Mesenchymal stem cell (in vitro differentiated cells and primary cell): ENCODE data around the gene MPP7.

Experiments used
- DNase-seq: peaks from one replicate; pipeline ENCODE4 v3.0.0-alpha.2; 2013
- H2AFZ ChIP-seq: one replicate; pipeline ENCODE4 v1.6.1; 2013; ENCODE audit warnings: low read depth, mild to moderate bottlenecking, control low read depth, inconsistent platforms, low read length, moderate library complexity
- H2AK5ac ChIP-seq: 2 replicates; pipeline ENCODE4 v1.6.1; 2013; ENCODE audit warnings: low read length, moderate library complexity, mild to moderate bottlenecking, inconsistent platforms; ENCODE audit not compliant: severe bottlenecking
- H2BK120ac ChIP-seq: one replicate; pipeline ENCODE4 v1.6.1; 2013; ENCODE audit warnings: low read depth, mild to moderate bottlenecking, inconsistent platforms, low read length, moderate library complexity
- H2BK12ac ChIP-seq, 2 experiments: one replicate each; pipeline ENCODE4 v1.6.1; 2013; ENCODE audit warnings: inconsistent platforms in 2 of 2, low read length in 2 of 2, mild to moderate bottlenecking in 2 of 2, moderate library complexity in 2 of 2, control low read depth in 1 of 2
- H2BK15ac ChIP-seq: one replicate; pipeline ENCODE4 v1.6.1; 2013; ENCODE audit warnings: mild to moderate bottlenecking, low read depth, inconsistent platforms; ENCODE audit not compliant: poor library complexity, severe bottlenecking
- H2BK5ac ChIP-seq: 2 replicates; pipeline ENCODE4 v1.6.1; 2013; ENCODE audit warnings: low read depth, mild to moderate bottlenecking, low read length, control low read depth, inconsistent platforms; ENCODE audit not compliant: poor library complexity, severe bottlenecking
- H3K14ac ChIP-seq, 2 experiments: one replicate each; pipeline ENCODE4 v1.6.1; 2013; ENCODE audit warnings: inconsistent platforms in 2 of 2, low read length in 2 of 2, control low read depth in 1 of 2, mild to moderate bottlenecking in 1 of 2, moderate library complexity in 1 of 2
- H3K18ac ChIP-seq, 2 experiments: one replicate each; pipeline ENCODE4 v1.6.1; 2013; ENCODE audit warnings: inconsistent platforms in 2 of 2, low read length in 2 of 2, control low read depth in 1 of 2, low read depth in 1 of 2, mild to moderate bottlenecking in 1 of 2
- H3K23ac ChIP-seq, 2 experiments: one replicate each; pipeline ENCODE4 v1.6.1; 2013; ENCODE audit warnings: inconsistent platforms in 2 of 2, low read length in 2 of 2, mild to moderate bottlenecking in 2 of 2, moderate library complexity in 2 of 2, control low read depth in 1 of 2
- H3K27ac ChIP-seq: 2 replicates; pipeline ENCODE4 v1.5.1; 2013; ENCODE audit warnings: mild to moderate bottlenecking, moderate library complexity, low read length, control low read depth, inconsistent platforms; ENCODE audit not compliant: poor library complexity, severe bottlenecking
- H3K27me3 ChIP-seq, 2 experiments: 2 replicates each; pipeline versions ENCODE4 v1.6.1 to v1.7.0; 2013; ENCODE audit warnings: low read length in 2 of 2, mild to moderate bottlenecking in 2 of 2, moderate library complexity in 2 of 2, control low read depth in 1 of 2, inconsistent platforms in 1 of 2; ENCODE audit not compliant: control insufficient read depth in 1 of 2, insufficient read depth in 1 of 2
- H3K36me3 ChIP-seq, 2 experiments: 2 replicates each; pipeline versions ENCODE4 v1.6.1 to v1.7.0; 2013; ENCODE audit warnings: low read length in 2 of 2, control low read depth in 1 of 2, inconsistent platforms in 1 of 2, low read depth in 1 of 2, mild to moderate bottlenecking in 1 of 2; ENCODE audit not compliant: insufficient read depth in 2 of 2, control insufficient read depth in 1 of 2
- H3K4ac ChIP-seq, 2 experiments: one replicate each; pipeline ENCODE4 v1.6.1; 2013; ENCODE audit warnings: inconsistent platforms in 2 of 2, low read length in 2 of 2, mild to moderate bottlenecking in 2 of 2, moderate library complexity in 2 of 2, control low read depth in 1 of 2, low read depth in 1 of 2
- H3K4me1 ChIP-seq: 2 replicates; pipeline ENCODE4 v1.6.1; 2013; ENCODE audit warnings: low read depth, low read length, control low read depth; ENCODE audit not compliant: control insufficient read depth, insufficient read depth
- H3K4me2 ChIP-seq: 2 replicates; pipeline ENCODE4 v1.6.1; 2013; ENCODE audit warnings: low read length, mild to moderate bottlenecking, inconsistent platforms; ENCODE audit not compliant: poor library complexity, severe bottlenecking
- H3K4me3 ChIP-seq, 2 experiments: 2 replicates each; pipeline versions ENCODE4 v1.5.1 to v1.7.0; 2013; ENCODE audit warnings: low read length in 2 of 2, mild to moderate bottlenecking in 2 of 2, control low read depth in 1 of 2, low read depth in 1 of 2; ENCODE audit not compliant: insufficient read depth in 1 of 2
- H3K79me1 ChIP-seq: replicated peaks from 2 replicates; pipeline ENCODE4 v1.6.1; 2013; ENCODE audit warnings: mild to moderate bottlenecking, control low read depth, low read length, inconsistent platforms; ENCODE audit not compliant: poor library complexity, severe bottlenecking
- H3K9ac ChIP-seq: 2 replicates; pipeline ENCODE4 v1.7.0; 2013; ENCODE audit warnings: mild to moderate bottlenecking, low read length, moderate library complexity
- H3K9me3 ChIP-seq: 2 replicates; pipeline ENCODE4 v1.7.0; 2013; ENCODE audit warnings: mild to moderate bottlenecking, low read length; ENCODE audit not compliant: control insufficient read depth
- H4K8ac ChIP-seq: one replicate; pipeline ENCODE4 v1.6.1; 2013; ENCODE audit warnings: inconsistent platforms, mild to moderate bottlenecking, low read length, moderate library complexity
- H4K91ac ChIP-seq: one replicate; pipeline ENCODE4 v1.6.1; 2013; ENCODE audit warnings: mild to moderate bottlenecking, low read length, inconsistent platforms
- WGBS: methylation state at CpG from one replicate; pipeline ENCODE4 v1.1.7; 2013; ENCODE audit warnings: mixed read lengths; 5-methylcytosine and 5-hydroxymethylcytosine counted together

The MPP7 gene

DNA sequence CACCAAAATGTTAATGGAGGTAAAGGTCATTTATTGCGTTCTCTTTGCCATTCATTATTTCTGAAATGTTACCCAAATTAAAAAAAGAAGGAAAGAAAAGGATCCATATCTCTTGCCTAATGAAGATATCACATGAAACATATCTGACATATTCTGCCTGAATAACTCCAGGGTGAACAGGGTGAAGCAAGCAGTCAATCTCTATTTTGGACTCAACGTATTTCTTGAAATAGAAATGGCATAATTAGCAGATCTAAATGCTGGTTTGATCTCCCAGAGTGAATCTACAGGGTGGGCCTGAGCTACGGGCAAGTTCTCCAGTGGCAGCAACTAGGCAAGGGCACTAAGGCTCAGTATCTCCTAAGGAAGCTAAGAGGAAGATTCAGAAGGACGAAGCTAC, 24.0 kb downstream of the MPP7 start:
- no peak overlapping the region for H2AK5ac ChIP-seq
- H3K4me3 ChIP-seq = no peak overlapping the region
- no peak overlapping the region for H3K18ac ChIP-seq
- no peak overlapping the region for H2BK5ac ChIP-seq
- H3K27ac ChIP-seq = no peak overlapping the region
- H3K9me3 ChIP-seq = no peaks in the 10 kb centered on the region
- no peak overlapping the region for H4K8ac ChIP-seq
- no peak overlapping the region for H2BK120ac ChIP-seq
- no peaks in the 10 kb centered on the region for H3K36me3 ChIP-seq
- H4K91ac ChIP-seq = no peak overlapping the region
- H2BK15ac ChIP-seq = no peak overlapping the region
- H3K9ac ChIP-seq = no peak overlapping the region
- H3K27me3 ChIP-seq = no peaks in the 10 kb centered on the region
- no peak for DNase-seq
- H2BK12ac ChIP-seq = no peak overlapping the region
- no peak overlapping the region for H2AFZ ChIP-seq
- peaks cover 5% of the 10 kb centered on the region for H3K79me1 ChIP-seq
- WGBS = 79% methylated on average over 3 of the region's 4 CpGs
- no peak overlapping the region for H3K23ac ChIP-seq
- H3K14ac ChIP-seq = no peak overlapping the region
- peaks cover 8% of the 10 kb centered on the region for H3K4me1 ChIP-seq
- H3K4me2 ChIP-seq = no peak overlapping the region
- H3K4ac ChIP-seq = no peak overlapping the region

DNA sequence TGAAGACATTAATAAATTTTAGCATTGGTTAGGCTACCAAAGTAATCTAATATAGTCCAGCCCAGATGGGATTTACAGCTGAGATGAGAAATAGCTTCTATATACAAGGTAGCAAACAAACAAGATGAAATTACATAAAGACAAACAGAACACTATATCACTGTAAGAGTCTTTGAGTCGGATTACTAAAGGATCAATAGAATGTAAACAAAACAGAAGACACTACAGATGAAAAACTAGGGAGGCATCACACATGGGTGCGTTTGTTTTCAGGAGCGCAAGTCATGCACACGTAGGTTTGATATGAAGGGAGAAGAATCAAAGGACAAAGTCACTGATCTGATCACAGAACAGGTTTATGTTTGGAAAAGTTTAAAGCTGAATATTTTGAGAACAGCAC, 26.5 kb downstream of the MPP7 start:
- H3K4me3 ChIP-seq = no peak overlapping the region
- no peak overlapping the region for H3K18ac ChIP-seq
- no peak overlapping the region for H3K23ac ChIP-seq
- no peak overlapping the region for H3K9ac ChIP-seq
- no peak overlapping the region for H4K8ac ChIP-seq
- H2AFZ ChIP-seq = no peak overlapping the region
- H3K27me3 ChIP-seq = no peaks in the 10 kb centered on the region
- DNase-seq = no peak
- H4K91ac ChIP-seq = no peak overlapping the region
- H2BK120ac ChIP-seq = no peak overlapping the region
- no peaks in the 10 kb centered on the region for H3K9me3 ChIP-seq
- H3K4me1 ChIP-seq = peaks cover 5% of the 10 kb centered on the region
- H3K14ac ChIP-seq = no peak overlapping the region
- H2BK15ac ChIP-seq = no peak overlapping the region
- 83% methylated on average over 4 of the region's 4 CpGs for WGBS
- no peak overlapping the region for H3K4ac ChIP-seq
- no peak overlapping the region for H3K4me2 ChIP-seq
- no peak overlapping the region for H3K27ac ChIP-seq
- no peaks in the 10 kb centered on the region for H3K79me1 ChIP-seq
- H2BK12ac ChIP-seq = no peak overlapping the region
- no peak overlapping the region for H2AK5ac ChIP-seq
- H3K36me3 ChIP-seq = no peaks in the 10 kb centered on the region
- no peak overlapping the region for H2BK5ac ChIP-seq

DNA sequence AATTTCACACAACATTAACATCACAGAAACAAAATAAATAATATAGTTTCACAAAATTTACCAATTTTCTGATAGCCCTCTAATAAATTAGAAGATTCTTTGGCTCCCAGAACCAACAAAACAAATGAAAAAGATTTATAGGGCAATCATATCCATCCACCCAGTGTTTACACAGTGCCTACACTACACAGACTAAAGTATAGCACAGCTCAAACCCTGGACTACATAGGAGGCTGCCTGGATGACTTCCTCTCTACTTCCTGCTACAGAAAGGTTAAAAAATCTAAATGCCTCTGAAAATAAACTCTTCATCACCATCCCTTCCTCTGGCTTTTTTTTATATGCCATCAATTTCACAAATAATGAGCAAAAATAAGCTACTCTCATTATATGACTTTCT, 28.4 kb downstream of the MPP7 start:
- Histone ChIP-seq H3K4me3 (no peak overlapping the region), H3K4ac (no peak overlapping the region)

DNA sequence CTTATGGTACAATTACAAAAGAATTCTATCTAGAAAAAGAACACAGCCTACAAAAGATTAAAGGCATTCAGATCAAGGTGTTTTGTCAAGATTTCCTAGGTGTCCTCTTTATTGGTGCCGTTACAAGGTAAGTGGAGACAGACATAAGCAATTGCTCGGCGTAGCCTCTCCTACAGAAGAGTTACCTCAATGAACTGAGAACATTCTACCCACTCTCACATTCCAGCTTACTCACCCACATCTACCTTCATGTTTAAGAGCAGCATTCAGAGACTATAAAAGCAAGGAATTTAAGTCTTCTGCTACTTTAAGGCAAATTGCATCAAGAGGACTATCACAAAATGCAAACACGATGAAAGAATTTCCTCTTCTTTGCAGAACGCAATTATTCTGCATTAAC, 29.5 kb downstream of the MPP7 start:
- H3K9ac ChIP-seq = no peak overlapping the region

More for the DNA sequence above, 28.4 kb downstream of the MPP7 start:
- Histone ChIP-seq H2BK120ac (no peak overlapping the region), H3K27ac (no peak overlapping the region), H3K23ac (no peak overlapping the region), H2BK12ac (no peak overlapping the region), H2BK15ac (no peak overlapping the region), H3K4me1 (no peaks in the 10 kb centered on the region), H3K36me3 (no peaks in the 10 kb centered on the region), H2AK5ac (no peak overlapping the region), H3K14ac (no peak overlapping the region), H3K18ac (no peak overlapping the region), H3K27me3 (no peaks in the 10 kb centered on the region), H4K91ac (no peak overlapping the region), H3K9ac (no peak overlapping the region), H2BK5ac (no peak overlapping the region), H4K8ac (no peak overlapping the region), H2AFZ (no peak overlapping the region), H3K9me3 (no peaks in the 10 kb centered on the region), H3K79me1 (no peaks in the 10 kb centered on the region), H3K4me2 (no peak overlapping the region)
- no peak for DNase-seq

More for the DNA sequence above, 29.5 kb downstream of the MPP7 start:
- H3K79me1 ChIP-seq = no peaks in the 10 kb centered on the region
- WGBS = 87% methylated on average over 5 of the region's 5 CpGs
- no peaks in the 10 kb centered on the region for H3K9me3 ChIP-seq
- H4K8ac ChIP-seq = no peak overlapping the region
- no peak for DNase-seq
- H3K14ac ChIP-seq = no peak overlapping the region
- no peaks in the 10 kb centered on the region for H3K4me1 ChIP-seq
- H2BK5ac ChIP-seq = no peak overlapping the region
- no peak overlapping the region for H3K23ac ChIP-seq
- no peak overlapping the region for H3K4me3 ChIP-seq
- H3K27ac ChIP-seq = no peak overlapping the region
- no peak overlapping the region for H3K18ac ChIP-seq
- no peak overlapping the region for H2AK5ac ChIP-seq
- no peak overlapping the region for H2AFZ ChIP-seq
- H2BK12ac ChIP-seq = no peak overlapping the region
- H3K4me2 ChIP-seq = no peak overlapping the region
- H2BK120ac ChIP-seq = no peak overlapping the region
- no peak overlapping the region for H2BK15ac ChIP-seq
- peaks cover 0 to 4% of the 10 kb centered on the region in 2 experiments for H3K27me3 ChIP-seq
- H3K4ac ChIP-seq = no peak overlapping the region
- no peaks in the 10 kb centered on the region for H3K36me3 ChIP-seq
- no peak overlapping the region for H4K91ac ChIP-seq
